ENCODE results near the gene TCF4. TPM values are rescaled to one million over a fixed set of nuclear protein-coding genes. Genes with fewer than 3 reads are reported as not detected.

The TCF4 gene
- total and polyA plus RNA-seq, 2 of the 13 experiments (the other 11 are each of a cell fraction or from before 2014, with no cell fraction given), result not detected

DNA sequence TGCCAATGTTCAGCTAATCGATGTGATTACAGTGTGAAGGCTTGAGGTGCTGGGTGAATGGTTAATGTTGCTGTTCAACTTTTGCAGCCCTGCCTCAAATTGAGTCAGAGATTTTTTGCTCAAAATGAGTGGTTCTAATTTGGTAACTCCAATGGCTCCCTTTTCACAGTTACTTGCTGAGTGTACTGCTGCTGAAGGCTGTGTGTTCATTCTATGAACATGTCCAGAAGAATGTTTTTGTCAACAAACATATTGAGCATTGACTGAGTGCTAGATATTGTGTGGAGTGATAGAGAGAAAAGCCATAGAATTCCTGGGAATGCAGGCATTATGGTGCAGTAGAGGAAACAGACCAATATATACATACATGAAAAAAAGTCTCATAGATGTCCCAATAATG, 39.0 kb upstream of the TCF4 start:
- ATAC-seq, result no peak
- POLR2A ChIA-PET, result no interaction called here
- no peak overlapping the region for H3K27ac ChIP-seq (ENCODE audit: extremely low read length, insufficient read depth, low read length)
- no peak for TF ChIP-seq ZNF564 (CRISPR knock-in tag; IDR thresholded peaks at IDR 0.05)
- TF ChIP-seq ZNF232 (CRISPR knock-in tag; IDR thresholded peaks at IDR 0.05; ENCODE audit: borderline replicate concordance), result no peak
- no peak for TF ChIP-seq ZBTB3 (CRISPR knock-in tag; IDR thresholded peaks at IDR 0.05; ENCODE audit: borderline replicate concordance, low read depth)
- no peak for TF ChIP-seq ZNF766 (CRISPR knock-in tag; IDR thresholded peaks at IDR 0.05; ENCODE audit: borderline replicate concordance)
- TF ChIP-seq, protein P1, sequence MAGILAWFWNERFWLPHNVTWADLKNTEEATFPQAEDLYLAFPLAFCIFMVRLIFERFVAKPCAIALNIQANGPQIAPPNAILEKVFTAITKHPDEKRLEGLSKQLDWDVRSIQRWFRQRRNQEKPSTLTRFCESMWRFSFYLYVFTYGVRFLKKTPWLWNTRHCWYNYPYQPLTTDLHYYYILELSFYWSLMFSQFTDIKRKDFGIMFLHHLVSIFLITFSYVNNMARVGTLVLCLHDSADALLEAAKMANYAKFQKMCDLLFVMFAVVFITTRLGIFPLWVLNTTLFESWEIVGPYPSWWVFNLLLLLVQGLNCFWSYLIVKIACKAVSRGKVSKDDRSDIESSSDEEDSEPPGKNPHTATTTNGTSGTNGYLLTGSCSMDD (CRISPR knock-in tag; IDR thresholded peaks at IDR 0.05), result no peak
- TF ChIP-seq NR3C1 (CRISPR knock-in tag; IDR thresholded peaks at IDR 0.05), result no peak
- no peak for TF ChIP-seq ISX (CRISPR knock-in tag; conservative IDR thresholded peaks at IDR 0.05)
- TF ChIP-seq, protein P2, sequence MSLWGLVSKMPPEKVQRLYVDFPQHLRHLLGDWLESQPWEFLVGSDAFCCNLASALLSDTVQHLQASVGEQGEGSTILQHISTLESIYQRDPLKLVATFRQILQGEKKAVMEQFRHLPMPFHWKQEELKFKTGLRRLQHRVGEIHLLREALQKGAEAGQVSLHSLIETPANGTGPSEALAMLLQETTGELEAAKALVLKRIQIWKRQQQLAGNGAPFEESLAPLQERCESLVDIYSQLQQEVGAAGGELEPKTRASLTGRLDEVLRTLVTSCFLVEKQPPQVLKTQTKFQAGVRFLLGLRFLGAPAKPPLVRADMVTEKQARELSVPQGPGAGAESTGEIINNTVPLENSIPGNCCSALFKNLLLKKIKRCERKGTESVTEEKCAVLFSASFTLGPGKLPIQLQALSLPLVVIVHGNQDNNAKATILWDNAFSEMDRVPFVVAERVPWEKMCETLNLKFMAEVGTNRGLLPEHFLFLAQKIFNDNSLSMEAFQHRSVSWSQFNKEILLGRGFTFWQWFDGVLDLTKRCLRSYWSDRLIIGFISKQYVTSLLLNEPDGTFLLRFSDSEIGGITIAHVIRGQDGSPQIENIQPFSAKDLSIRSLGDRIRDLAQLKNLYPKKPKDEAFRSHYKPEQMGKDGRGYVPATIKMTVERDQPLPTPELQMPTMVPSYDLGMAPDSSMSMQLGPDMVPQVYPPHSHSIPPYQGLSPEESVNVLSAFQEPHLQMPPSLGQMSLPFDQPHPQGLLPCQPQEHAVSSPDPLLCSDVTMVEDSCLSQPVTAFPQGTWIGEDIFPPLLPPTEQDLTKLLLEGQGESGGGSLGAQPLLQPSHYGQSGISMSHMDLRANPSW (CRISPR knock-in tag; IDR thresholded peaks at IDR 0.05; ENCODE audit: borderline replicate concordance), result no peak
- TF ChIP-seq ZNF839 (CRISPR knock-in tag; IDR thresholded peaks at IDR 0.05; ENCODE audit: borderline replicate concordance), result no peak
- TF ChIP-seq, protein P3, sequence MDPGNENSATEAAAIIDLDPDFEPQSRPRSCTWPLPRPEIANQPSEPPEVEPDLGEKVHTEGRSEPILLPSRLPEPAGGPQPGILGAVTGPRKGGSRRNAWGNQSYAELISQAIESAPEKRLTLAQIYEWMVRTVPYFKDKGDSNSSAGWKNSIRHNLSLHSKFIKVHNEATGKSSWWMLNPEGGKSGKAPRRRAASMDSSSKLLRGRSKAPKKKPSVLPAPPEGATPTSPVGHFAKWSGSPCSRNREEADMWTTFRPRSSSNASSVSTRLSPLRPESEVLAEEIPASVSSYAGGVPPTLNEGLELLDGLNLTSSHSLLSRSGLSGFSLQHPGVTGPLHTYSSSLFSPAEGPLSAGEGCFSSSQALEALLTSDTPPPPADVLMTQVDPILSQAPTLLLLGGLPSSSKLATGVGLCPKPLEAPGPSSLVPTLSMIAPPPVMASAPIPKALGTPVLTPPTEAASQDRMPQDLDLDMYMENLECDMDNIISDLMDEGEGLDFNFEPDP (CRISPR knock-in tag; conservative IDR thresholded peaks at IDR 0.05), result no peak
- TF ChIP-seq FOXA1 (IDR thresholded peaks at IDR 0.05), result no peak
- no peak for TF ChIP-seq FOXA1 (CRISPR knock-in tag; IDR thresholded peaks at IDR 0.05)
- TF ChIP-seq FOXC1 (CRISPR knock-in tag; IDR thresholded peaks at IDR 0.05; ENCODE audit: borderline replicate concordance), result no peak
- FAIRE-seq, result no peak
- intact Hi-C loops (cut with micrococcal nuclease; ENCODE audit: unreplicated experiment), result no loop called here
- no peaks in the 10 kb centered on the region for H3K36me3 ChIP-seq (replicated peaks in 1 of 2; ENCODE audit: control insufficient read depth in 1 of 2, insufficient read depth in 2 of 2, low read length in 2 of 2)
- no peak overlapping the region for H3K9ac ChIP-seq (ENCODE audit: insufficient read depth, low read depth, low read length)
- H2AFZ ChIP-seq (ENCODE audit: low read length), result no peak overlapping the region
- no peak for DNase-seq (ENCODE audit: low spot score)
- in situ Hi-C loops (cut with HindIII; ENCODE audit: extremely low pct_ligation_motif_present, low pct_unique_long_range_greater_than_20kb), result no loop called here
- H3K4me2 ChIP-seq (ENCODE audit: low read depth, low read length), result no peak overlapping the region
- H3K9me3 ChIP-seq (ENCODE audit: low read length), result peaks cover 26% of the 10 kb centered on the region; the same call in 1 of the 2 replicates
- CTCF ChIA-PET (ENCODE audit: low intra/inter-chr PET ratio, low total read pairs), result no interaction called here
- BruUV-seq (replicated peaks), result no TSS peak
- H4K20me1 ChIP-seq (ENCODE audit: insufficient read depth, low read length), result no peaks in the 10 kb centered on the region
- WGBS (ENCODE audit: low lambda C conversion rate), result 0% methylated on average over 1 of the region's 1 CpG
- no peaks in the 10 kb centered on the region for H3K79me2 ChIP-seq (ENCODE audit: insufficient read depth, low read length)
- no peaks in the 10 kb centered on the region for H3K4me1 ChIP-seq (ENCODE audit: insufficient read depth, low read length)
- no peaks in the 10 kb centered on the region; a peak in 1 of 5 replicates for H3K27me3 ChIP-seq (ENCODE audit: control insufficient read depth in 1 of 2, insufficient read depth in 2 of 2, low read length in 2 of 2)
- H3K4me3 ChIP-seq (replicated peaks in 1 of 3; ENCODE audit: insufficient read depth in 1 of 3, low read depth in 2 of 3, low read length in 3 of 3), result no peak overlapping the region

All from HepG2 (cell line).